ENCODE measurements around the gene C20orf204.

C20orf204 gene

GRCh38 chr20:64027981-64028685 lies 7.8 kb upstream of the C20orf204 start:
- DNase-seq (ENCODE audit: low read depth, low spot score) = no peak

GRCh38 chr20:64029293-64030117 lies 6.5 kb upstream of the C20orf204 start:
- no peak for DNase-seq (ENCODE audit: low read depth, low spot score)

GRCh38 chr20:64030371-64031134 lies 5.4 kb upstream of the C20orf204 start:
- no peak for DNase-seq (ENCODE audit: low read depth, low spot score)

DNA sequence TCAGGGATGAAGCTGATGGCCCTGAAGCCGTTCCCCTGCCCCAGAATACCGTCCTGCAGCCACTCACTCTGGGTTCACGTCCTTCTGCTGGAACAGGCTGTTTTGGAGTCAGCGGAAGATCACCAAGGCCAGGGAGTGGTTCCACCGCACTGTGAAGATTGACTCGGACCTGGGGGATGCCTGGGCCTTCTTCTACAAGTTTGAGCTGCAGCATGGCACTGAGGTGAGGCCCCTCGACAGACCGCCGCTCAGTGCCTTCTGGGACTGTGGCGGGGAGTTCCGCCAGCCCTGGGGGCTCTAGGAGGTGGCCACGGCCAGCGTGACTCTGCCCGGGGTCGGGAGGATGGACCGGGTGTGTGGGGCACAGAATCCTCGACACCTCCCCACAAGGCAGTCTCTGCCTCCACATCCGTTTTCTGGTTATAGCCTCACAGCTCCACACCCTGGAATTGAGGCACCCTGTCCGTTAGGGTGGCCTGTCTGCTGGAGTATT lies 4.1 kb upstream of the C20orf204 start:
- no peak for DNase-seq (ENCODE audit: low read depth, low spot score)

DNA sequence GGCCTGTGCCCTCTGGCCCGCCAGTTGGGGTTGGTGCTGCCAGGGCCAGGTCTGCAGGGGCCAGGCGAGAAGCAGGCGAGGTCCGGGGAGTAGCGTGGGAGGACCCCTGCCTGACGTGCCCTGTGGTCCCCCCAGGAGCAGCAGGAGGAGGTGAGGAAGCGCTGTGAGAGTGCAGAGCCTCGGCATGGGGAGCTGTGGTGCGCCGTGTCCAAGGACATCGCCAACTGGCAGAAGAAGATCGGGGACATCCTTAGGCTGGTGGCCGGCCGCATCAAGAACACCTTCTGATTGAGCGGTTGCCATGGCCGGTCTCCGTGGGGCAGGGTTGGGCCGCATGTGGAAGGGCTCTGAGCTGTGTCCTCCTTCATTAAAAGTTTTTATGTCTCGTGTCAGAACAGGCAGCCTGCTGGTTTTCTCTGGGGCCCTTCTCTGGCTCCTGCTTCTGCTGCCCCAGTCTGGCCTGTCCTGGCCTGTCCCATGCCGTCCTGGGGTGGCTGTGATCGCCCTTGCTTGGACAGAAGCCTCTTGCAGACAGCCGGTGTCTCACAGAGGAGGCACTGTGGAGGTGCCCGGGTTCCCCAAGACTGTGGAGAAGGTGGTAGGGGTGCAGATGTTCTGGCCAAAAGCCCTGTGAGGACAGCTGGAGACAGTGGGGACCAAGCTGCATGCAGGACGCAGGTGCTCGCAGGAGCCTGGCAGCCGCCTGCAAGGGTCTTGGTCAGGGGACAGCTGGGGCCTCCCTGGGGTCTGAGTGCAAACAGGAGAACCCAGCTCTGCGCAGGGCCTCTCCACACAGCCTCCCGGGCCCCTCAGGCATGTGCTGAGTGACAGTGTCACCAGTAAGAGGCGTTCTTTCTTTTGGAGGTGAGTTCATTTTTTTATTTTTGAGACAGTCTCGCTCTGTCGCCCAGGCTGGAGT lies 3.0 kb upstream of the C20orf204 start:
- no peak for DNase-seq (ENCODE audit: low read depth, low spot score)

DNA sequence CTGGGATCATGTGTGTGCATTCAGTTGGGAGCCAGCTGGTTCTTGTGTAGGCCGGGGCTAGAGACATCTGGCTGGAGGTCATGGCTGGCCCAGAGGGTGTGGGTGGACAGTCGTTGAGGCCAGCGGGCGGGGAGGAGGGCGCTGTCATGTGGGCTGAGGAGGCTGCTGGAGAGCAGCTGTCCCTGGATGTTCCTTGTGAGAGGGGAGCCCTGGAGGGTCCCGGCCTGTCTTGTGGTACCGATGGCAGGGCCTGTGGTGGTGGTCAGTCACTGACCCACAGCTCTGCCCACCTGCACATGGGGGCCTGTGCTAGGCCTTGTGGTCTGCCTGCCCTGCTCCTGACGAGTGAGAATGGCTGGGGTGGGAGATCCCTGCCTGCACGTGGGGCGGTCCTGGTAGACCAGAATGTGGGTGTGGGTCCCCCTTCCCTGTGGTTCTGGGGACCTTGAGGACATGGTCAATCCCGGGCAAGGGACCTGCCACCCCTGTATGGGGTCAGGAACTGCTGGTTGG lies 1.9 kb upstream of the C20orf204 start:
- no peak for DNase-seq (ENCODE audit: low read depth, low spot score)

DNA sequence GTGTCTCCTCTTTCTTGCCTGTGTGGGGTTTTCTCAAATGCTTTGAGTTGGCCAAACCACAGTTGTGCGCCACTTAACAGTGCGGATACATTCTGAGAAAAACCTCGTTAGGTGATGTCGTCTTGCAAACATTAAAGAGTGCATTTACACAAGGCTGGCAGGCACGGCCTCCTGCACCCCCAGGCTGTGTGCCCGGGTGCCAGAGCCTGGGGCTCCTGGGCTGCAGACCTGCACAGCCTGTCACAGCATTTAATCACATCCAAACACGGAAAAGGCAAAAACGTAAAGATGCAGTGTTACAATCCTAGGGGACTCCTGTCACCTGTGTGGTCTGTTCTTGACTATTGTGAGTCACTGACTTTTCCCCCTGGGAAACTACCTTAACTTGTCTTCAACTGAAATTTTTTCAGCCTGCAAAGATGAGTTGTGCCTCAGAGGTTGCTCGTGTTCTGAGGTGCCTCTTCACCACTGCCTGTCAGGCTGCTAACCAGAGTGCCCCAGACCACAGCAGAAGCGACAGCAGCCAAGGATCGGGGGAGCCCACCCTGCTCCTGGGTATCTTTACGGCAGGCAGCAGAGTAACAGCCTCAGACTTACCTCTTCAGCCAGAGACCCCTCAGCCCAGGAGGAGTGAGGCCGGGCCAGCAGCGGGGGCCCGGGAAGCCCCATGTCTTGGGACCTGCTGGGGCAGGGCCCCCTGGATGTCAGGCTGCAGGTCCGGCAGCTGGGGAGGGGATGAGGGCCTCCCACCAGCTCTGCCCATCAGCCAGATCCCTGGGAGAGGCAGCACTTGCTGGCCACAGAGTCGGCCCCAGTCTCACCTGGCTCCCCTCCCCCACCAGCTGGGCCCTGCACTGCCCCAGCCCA lies 683 bp upstream of the C20orf204 start:
- DNase-seq (ENCODE audit: low read depth, low spot score) = peak; percentile 26

- DNase-seq (ENCODE audit: low read depth, low spot score) = no peak
Observed at GRCh38 chr20:64036346-64037198, 590 bp downstream of the C20orf204 start.

DNA sequence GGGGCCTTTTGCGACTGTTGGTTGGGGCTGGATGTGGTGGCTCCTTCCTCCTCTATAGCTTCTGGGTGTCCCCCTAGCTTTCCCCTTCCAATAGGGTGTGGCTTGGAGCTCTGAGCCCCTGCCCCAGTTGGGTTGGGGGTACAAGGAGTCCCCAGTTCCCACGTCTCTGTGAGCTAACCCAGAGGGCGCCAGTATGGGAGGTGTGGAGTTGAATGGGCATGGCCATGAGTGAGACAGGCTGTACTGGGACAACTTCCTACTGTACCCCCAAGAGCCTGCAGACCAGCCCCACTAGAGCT lies 1.2 kb downstream of the C20orf204 start:
- DNase-seq (ENCODE audit: low read depth, low spot score) = no peak

DNA sequence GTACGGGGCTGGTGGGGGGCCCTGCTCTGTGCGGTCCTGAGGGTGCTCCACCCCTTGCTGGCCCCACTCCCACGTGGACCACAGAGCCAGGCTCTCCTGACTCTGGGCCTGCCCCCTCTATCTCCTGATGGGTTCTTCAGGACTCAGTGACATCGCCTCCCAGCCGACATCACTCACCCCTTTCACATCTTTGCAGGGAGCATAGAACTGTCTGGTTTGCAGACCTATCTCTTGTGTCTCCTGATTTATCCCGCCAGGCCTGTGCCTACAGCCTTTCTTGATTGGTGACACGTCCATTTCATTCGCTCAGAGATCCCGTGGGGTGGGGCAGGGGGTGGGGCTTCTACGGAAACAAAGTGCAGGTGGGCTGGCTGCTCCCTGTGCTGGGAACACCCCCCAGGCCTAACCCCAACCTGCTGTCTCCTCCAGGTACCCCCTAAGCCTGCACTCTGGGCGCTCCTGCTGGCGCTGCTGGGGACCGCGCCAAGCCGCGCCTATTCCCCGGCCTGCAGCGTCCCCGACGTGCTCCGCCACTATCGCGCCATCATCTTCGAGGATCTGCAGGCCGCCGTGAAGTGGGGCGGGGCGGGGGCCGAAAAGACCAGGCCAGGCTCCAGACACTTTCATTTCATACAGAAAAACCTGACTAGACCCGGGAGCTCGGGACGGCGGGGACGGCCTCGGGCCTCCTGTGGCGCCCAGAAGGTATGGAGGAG lies 1.7 kb downstream of the C20orf204 start:
- no peak for DNase-seq (ENCODE audit: low read depth, low spot score)

DNA sequence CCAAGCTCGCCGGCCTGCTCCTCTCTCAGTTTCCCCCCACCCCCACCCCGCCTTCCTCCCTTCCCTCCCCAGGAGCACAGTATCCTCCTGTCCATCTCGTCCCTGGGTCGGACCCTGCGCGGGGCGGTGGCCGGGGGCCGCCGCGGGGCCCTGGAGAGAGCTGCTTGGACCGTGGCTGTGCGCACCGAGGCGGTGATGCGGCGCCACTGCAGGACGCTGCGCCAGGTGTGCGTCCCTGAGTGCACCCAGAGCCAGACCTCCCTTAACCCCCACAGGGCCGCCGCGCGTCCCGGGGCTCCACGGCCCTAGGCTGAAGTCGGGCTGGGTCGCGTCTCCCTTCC lies 2.2 kb downstream of the C20orf204 start:
- DNase-seq (ENCODE audit: low read depth, low spot score) = no peak

DNA sequence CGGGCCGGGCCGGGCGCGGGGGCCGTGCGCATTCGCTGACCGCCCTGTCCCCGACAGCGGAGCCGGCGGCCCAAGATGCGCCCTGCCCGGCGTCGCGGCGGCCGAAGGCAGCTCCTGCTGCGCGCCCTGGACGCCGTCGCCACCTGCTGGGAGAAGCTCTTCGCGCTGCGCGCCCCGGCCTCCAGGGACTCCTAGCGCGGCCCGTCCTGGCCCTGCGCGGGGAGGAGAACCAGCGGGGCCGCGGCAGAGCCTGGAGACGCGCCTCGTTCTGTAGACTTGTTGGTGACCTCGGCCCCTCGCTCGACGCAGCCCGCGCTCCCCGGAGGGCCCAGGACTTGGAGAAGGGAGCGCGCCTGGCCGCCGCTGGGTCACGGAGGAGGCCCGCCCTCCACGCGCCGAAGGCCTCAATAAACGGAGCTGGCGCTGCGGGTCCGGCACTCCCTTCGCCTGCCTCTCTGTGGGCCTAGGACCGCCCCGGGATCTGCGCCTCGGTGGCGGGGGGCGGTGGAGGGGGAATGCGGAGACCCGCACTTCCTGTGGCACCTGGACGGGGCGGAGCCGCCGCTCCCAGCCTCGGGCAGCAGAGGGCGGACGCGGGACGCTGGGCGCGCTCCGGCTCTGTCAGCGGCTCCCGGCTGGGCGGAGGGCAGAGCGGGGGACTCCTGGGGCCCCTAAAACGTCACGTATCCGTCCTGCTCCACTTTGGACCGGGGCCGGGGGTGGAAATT lies 2.7 kb downstream of the C20orf204 start:
- peak; percentile 57 for DNase-seq (ENCODE audit: low read depth, low spot score)

GRCh38 chr20:64039293-64040160 lies 3.5 kb downstream of the C20orf204 start:
- DNase-seq (ENCODE audit: low read depth, low spot score) = no peak

DNA sequence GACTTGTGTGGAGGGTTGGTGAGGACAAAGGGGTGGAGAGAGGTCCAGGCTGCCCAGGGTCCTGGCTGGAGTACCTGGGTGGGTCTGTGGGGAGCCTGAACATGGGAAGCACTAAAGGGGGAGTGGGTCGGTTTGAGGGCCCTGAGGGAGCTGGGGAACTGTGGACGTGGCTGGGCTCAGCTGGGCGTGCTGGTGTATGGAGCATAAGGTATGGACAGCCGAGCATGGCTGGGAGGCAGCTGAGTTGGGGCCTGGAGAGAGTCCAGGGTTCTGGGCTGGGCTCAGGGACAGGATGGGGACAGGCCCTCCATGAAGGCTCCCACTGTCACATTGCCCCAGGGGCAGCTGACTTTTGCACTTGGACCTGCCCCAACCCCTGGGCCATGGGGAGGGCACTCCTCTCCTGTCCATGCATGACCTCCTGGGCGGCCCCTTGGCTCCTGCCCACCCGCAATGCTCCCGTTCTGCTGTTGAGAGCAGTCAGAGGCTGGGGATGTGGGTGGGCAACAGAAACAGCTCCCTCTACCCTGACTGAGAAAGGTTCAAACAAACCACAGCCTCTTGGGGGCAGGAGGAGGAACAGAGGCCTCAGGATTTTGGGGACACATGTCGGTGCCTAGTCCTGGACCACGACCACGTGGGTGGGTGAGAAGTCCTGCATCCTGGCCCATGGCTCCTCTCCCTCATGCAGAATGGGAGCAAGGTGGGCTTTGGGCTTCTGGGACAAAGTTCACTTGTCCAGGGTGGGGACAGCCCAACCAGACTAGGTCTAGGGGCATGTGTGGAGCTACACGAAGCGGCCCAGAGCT lies 4.5 kb downstream of the C20orf204 start:
- no peak for DNase-seq (ENCODE audit: low read depth, low spot score)

GRCh38 chr20:64041040-64041780 lies 5.2 kb downstream of the C20orf204 start:
- DNase-seq (ENCODE audit: low read depth, low spot score) = no peak

- DNase-seq (ENCODE audit: low read depth, low spot score) = no peak
Observed at GRCh38 chr20:64041781-64042053, 5.7 kb downstream of the C20orf204 start.
